GM12801 (cell line): ENCODE measurements around the gene C21orf58.

Source experiments
- CTCF ChIP-seq: IDR thresholded peaks from one replicate; pipeline ENCODE4 v1.5.1; 2011; ENCODE audit warnings: control low read depth; ENCODE audit not compliant: insufficient read length; ENCODE audit errors: extremely low read depth

The C21orf58 gene

GRCh38 chr21:46323710-46324389 lies at the start of gene C21orf58, which contains the start of gene PCNT:
C21orf58 (minus strand) TSS chr21:46323870; CDS start chr21:46322738, 1,132 bp downstream.
PCNT (plus strand) TSS chr21:46324156; CDS start chr21:46324229, 73 bp downstream.
- TF ChIP-seq CTCF, result no peak

GRCh38 chr21:46372014-46372485 lies 48.4 kb upstream of the C21orf58 start:
- no peak for TF ChIP-seq CTCF

- no peak for TF ChIP-seq CTCF
These were observed 47.7 kb upstream of the C21orf58 start for GRCh38 chr21:46371204-46372013.

- TF ChIP-seq CTCF, result no peak
These were observed 46.0 kb upstream of the C21orf58 start for GRCh38 chr21:46369520-46370235.

GRCh38 chr21:46368533-46369285 lies 45.0 kb upstream of the C21orf58 start:
- no peak for TF ChIP-seq CTCF

- TF ChIP-seq CTCF, result no peak
These were observed 43.3 kb upstream of the C21orf58 start for GRCh38 chr21:46366966-46367365.

GRCh38 chr21:46366561-46366960 lies 42.9 kb upstream of the C21orf58 start:
- no peak for TF ChIP-seq CTCF
